Stimulated activated CD4-positive, alpha-beta T cell treated with anti-CD3 and anti-CD28 coated beads, Interleukin-12 subunit alpha, Interleukin-12 subunit beta, amount 100 ng/mL, for 48 hours (primary cell): Measurements from ENCODE around the gene SHROOM1.

Experiments
- DNase-seq, 3 donors: peaks; one replicate each; pipeline ENCODE4 v3.0.0-alpha.2; 2020; ENCODE audit warnings: low read depth in 2 of 3, low spot score in 1 of 3

Gene SHROOM1

GRCh38 chr5:132825033-132825833 is 5.2 kb downstream of the SHROOM1 start:
- no peak for DNase-seq

DNA sequence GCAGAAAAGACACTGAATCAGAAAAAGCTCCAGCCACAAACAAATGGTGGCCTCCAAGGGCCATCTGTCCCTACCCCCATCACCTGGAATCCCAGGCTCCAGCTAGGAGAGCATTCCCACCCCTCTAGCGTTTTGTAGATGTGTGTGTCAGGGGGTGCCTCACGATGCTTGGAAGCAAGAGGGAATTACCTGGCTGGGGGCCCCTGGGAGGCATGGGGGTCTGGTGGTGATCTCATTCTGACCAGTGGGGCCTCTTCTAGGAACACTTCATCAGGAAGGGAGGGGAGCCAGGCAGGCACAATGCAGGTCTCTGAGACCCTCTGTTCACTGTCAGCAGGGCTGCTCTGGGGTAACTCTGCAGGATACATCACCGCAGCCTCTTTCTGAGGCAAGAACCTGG is 6.0 kb downstream of the SHROOM1 start:
- DNase-seq = no peak

GRCh38 chr5:132823481-132824050 is 6.9 kb downstream of the SHROOM1 start:
- DNase-seq = no peak

GRCh38 chr5:132822650-132823480 is 7.6 kb downstream of the SHROOM1 start:
- DNase-seq = no peak

DNA sequence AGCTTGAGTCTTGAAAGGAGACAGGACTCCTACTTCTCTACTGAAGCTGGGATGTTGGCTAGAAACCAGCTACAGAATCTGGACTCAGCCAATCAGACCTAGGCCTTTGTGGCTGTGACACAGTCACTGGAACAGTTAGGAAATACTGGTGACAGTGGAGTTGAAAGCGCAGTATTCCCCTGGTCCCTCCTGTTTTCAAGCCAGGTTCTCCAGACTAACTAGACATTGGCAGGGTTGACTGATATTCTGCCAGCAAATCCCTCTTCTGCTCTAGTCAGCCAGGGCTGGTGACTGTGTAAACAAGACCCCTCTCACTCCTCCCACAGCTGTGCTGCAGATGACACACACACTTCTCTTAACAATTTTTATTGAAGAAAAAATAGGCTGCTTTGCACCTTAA is 8.7 kb downstream of the SHROOM1 start:
- DNase-seq = no peak

GRCh38 chr5:132821350-132821749 is 9.1 kb downstream of the SHROOM1 start:
- no peak for DNase-seq

DNA sequence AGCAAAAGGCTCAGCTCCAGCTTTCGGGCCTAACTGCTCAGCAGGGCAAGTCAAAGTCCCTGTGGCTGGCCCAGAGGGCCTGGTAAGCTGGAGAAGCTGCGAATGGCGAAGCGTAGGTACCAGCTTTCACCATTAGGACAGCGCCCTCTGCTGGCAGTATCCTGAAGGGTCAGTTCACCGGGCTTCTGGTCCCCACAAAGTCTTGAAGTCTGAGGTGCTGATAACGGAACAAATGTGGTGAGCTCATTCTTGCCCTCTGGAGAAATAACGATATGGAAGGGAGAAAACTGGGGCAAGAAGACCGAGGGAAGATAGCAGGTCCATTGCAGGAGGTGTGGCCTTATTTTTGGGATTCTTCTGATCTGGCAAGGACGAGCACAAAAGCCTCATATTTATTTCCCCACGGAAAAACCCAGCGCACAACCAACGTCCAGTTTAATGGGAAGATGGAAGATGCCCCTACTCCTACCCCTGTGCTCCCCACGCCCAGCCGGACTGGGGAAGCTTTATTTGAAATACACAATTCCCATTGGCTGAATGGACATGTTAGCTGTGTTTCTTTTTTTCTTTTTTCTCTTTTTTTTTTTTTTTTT is 10.2 kb downstream of the SHROOM1 start:
- DNase-seq = peak; percentile 85 to 92 (median 86)

DNA sequence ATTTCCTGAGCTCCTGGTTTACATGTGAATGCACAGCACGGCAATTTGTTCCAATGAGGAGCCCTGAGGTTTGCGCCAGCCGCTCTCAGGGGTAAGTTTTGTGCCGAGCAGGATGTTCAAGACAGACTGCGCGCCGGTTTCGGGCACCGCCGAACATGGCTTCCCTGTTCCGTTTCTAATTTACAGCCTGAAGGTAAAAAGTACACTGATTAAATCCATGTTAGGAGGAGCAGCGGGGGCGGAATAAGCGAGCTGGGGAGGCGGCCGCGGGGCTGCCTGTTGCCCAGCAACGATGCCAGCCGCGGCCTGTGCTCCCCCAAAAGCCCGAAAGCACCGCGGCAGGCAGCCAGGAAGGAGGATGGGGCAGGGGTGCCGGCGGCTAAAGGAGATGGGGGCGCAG is 11.0 kb downstream of the SHROOM1 start:
- DNase-seq = no peak

GRCh38 chr5:132817011-132817410 is 13.4 kb downstream of the SHROOM1 start:
- DNase-seq = no peak

- no peak for DNase-seq
Measured at GRCh38 chr5:132816554-132816953, 13.9 kb downstream of the SHROOM1 start.

GRCh38 chr5:132816083-132816482 is 14.4 kb downstream of the SHROOM1 start:
- DNase-seq = no peak

- DNase-seq = no peak
Measured at GRCh38 chr5:132815454-132815853, 15.0 kb downstream of the SHROOM1 start.

- DNase-seq = no peak
Measured at GRCh38 chr5:132814503-132815294, 15.7 kb downstream of the SHROOM1 start.

DNA sequence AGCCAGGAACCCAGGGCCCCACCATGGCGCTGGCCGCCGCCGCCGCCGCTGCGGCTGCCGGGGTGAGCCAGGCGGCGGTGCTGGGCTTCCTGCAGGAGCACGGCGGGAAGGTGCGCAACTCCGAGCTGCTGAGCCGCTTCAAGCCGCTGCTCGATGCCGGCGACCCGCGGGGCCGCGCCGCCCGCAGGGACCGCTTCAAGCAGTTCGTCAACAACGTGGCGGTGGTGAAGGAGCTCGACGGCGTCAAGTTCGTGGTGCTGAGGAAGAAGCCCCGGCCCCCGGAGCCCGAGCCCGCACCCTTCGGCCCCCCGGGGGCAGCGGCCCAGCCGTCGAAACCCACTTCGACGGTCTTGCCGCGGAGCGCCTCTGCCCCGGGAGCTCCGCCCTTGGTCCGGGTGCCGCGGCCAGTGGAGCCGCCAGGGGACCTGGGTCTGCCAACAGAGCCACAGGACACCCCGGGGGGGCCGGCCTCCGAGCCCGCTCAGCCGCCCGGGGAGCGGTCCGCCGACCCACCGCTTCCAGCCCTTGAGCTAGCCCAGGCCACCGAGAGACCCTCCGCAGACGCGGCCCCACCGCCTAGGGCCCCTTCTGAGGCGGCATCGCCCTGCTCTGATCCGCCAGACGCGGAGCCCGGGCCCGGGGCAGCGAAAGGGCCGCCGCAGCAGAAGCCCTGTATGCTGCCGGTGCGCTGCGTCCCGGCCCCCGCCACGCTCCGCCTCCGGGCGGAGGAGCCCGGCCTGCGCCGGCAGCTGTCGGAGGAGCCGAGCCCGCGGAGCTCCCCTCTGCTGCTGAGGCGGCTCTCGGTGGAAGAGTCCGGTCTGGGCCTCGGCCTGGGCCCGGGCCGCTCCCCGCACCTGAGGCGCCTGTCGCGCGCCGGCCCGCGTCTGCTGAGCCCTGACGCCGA is 16.6 kb downstream of the SHROOM1 start:
- peak in 1 of 3 donors; percentile 30 for DNase-seq

DNA sequence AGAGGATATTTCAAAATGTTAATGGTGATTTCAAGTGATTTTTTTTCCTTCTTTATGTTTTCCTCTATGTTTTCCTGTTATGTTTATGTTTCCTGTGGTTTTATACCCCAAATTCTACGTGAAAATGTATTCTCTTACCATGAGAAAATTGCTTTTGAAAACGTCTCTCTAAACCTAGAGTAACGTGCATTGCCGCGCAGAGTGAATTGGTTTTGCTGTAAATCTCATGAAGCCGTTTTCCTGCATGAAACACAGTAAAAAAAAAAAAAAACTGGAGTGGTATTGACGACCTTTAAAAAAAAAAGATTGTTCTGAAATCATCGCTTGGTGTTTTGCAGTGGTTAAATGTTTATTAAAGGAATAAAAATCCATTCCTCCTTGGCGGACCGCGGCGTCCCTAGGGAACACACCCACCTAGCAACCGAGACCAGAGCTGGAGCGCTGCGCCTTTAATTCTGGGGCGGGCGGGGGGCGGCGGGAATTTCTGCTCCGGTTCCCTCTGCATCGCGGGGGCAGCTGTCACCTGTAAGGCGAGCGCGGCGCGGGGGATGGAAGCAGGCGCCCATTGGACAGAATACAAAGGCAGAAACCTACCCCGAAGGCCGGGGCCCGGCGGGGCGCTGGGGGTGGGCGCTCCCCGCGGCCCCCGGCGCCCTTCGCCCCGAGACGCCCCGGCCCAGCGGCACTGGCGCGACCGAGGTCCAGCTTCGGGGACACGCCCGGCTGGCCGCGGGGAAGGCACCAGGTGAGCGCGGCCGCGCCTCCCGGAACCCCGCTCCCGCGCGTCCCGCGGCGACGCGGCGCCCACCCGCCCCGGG is 17.5 kb downstream of the SHROOM1 start, which contains the start of gene SOWAHA:
SOWAHA (plus strand) TSS at position 522 of the 818 bp plus-strand sequence. CDS start 320 bp downstream, outside the sequence.
- DNase-seq = no peak

DNA sequence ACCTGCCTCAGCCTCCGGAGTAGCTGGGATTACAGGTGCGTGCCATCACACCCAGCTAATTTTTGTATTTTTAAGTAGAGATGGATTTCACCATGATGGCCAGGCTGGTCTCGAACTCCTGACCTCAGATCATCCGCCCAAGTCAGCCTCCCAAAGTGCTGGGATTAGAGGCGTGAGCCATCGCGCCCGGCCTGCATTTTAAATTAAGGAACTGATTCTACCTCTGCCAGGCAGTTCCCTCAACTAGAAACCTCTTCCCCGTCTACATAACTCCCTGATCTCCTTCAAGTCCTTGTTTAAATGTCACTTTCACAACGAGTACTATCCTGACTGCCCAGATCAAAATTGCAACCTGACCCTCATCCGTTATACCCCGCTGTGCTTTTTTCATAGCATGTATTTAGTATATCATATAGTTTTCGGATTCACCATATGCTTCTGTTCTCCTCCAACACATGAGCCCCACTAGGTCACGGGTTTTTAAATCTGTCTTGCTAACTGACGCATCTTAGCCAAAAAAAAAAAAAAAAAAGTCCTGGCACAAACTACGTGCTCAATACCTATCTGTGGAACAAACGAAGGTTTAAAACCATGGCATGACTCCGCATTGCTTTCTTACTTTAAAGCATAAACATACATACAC is 18.2 kb downstream of the SHROOM1 start:
- no peak for DNase-seq

- no peak for DNase-seq
Measured at GRCh38 chr5:132810605-132811004, 19.8 kb downstream of the SHROOM1 start.

- DNase-seq = no peak
Measured at GRCh38 chr5:132808866-132809265, 21.6 kb downstream of the SHROOM1 start.
